H1 (cell line): ENCODE data around the gene SLC43A1. TPM values are rescaled to one million over a fixed set of nuclear protein-coding genes. Genes with fewer than 3 reads are reported as not detected.

Experiments used
- CTCF ChIA-PET: fragments of 300-600 bp; sonication (Branson Sonifier 250); formaldehyde crosslinking; loops from one replicate; lab custom pipeline; 2021; ENCODE audit not compliant: partially characterized antibody; lab: Charles Lee
- POLR2A ChIA-PET: fragments of 300-600 bp; sonication (Branson Sonifier 250); formaldehyde crosslinking; loops from one replicate; lab custom pipeline; 2021; ENCODE audit warnings: inconsistent platforms; ENCODE audit not compliant: partially characterized antibody; lab: Charles Lee
- DNase-seq, 2 experiments: peaks; one replicate each; pipeline versions ENCODE4 v3.0.0 to v3.0.0-alpha.2; 2010 to 2022; ENCODE audit warnings: low spot score in 2 of 2, low read depth in 1 of 2, mixed read lengths in 1 of 2
- FAIRE-seq: peaks from 2 replicates; lab custom pipeline; 2011; peaks lifted over from hg19 to GRCh38; lab: Jason Lieb, UNC
- H2AFZ ChIP-seq: 2 replicates; pipeline ENCODE4 v1.8.1; 2012; ENCODE audit warnings: low read length, inconsistent platforms
- H2AK5ac ChIP-seq: 2 replicates; pipeline ENCODE4 v1.6.1; 2013; ENCODE audit warnings: low read depth, low read length
- H2BK120ac ChIP-seq: replicated peaks from 2 replicates; pipeline ENCODE3; 2013; ENCODE audit warnings: low read depth, low read length, inconsistent platforms
- H2BK12ac ChIP-seq: 2 replicates; pipeline ENCODE4 v1.6.1; 2013; ENCODE audit warnings: low read depth, low read length
- H2BK15ac ChIP-seq: 2 replicates; pipeline ENCODE4 v1.6.1; 2013; ENCODE audit warnings: low read length
- H2BK20ac ChIP-seq: 2 replicates; pipeline ENCODE4 v1.6.1; 2013; ENCODE audit warnings: low read length
- H2BK5ac ChIP-seq: 2 replicates; pipeline ENCODE4 v1.6.1; 2013; ENCODE audit warnings: low read depth, low read length
- H3K14ac ChIP-seq: 2 replicates; pipeline ENCODE4 v1.6.1; 2013; ENCODE audit warnings: inconsistent platforms; ENCODE audit not compliant: insufficient read length
- H3K18ac ChIP-seq: 2 replicates; pipeline ENCODE4 v1.6.1; 2013; ENCODE audit warnings: low read length; ENCODE audit errors: extremely low read depth
- H3K23ac ChIP-seq: 2 replicates; pipeline ENCODE4 v1.6.1; 2013; ENCODE audit warnings: inconsistent platforms; ENCODE audit not compliant: insufficient read length
- H3K23me2 ChIP-seq: 2 replicates; pipeline ENCODE4 v1.6.1; 2013; ENCODE audit warnings: low read depth, low read length
- H3K27ac ChIP-seq: 2 replicates; pipeline ENCODE4 v1.6.1; 2011; ENCODE audit warnings: low read depth, low read length, inconsistent platforms
- H3K27me3 ChIP-seq, 4 experiments: replicated peaks in 1 of 4; 1 replicate in 1 of 4; 2 replicates in 3 of 4; pipeline versions ENCODE4 v1.6.1 to v1.8.1; 2011 to 2013; ENCODE audit warnings: low read length in 3 of 4, mild to moderate bottlenecking in 3 of 4, inconsistent platforms in 2 of 4, mixed read lengths in 2 of 4, moderate library complexity in 1 of 4; ENCODE audit not compliant: control insufficient read depth in 3 of 4, insufficient read depth in 3 of 4; ENCODE audit errors: extremely low read depth in 1 of 4
- H3K36me3 ChIP-seq, 4 experiments: 2 replicates each; pipeline versions ENCODE4 v1.6.1 to v1.8.1; 2011 to 2013; ENCODE audit warnings: mild to moderate bottlenecking in 4 of 4, low read length in 3 of 4, moderate library complexity in 2 of 4, control low read depth in 1 of 4, inconsistent platforms in 1 of 4; ENCODE audit not compliant: insufficient read depth in 4 of 4, control insufficient read depth in 2 of 4
- H3K4ac ChIP-seq: replicated peaks from 2 replicates; pipeline ENCODE3; 2013; ENCODE audit warnings: low read length, low read depth, mixed read lengths, inconsistent platforms; ENCODE audit not compliant: insufficient read length
- H3K4me1 ChIP-seq, 4 experiments: replicated peaks in 1 of 4; 1 replicate in 1 of 4; 2 replicates in 3 of 4; pipeline versions ENCODE4 v1.6.1 to v1.8.1; 2011 to 2013; ENCODE audit warnings: low read length in 3 of 4, inconsistent platforms in 2 of 4, mixed read lengths in 1 of 4; ENCODE audit not compliant: insufficient read depth in 4 of 4, control insufficient read depth in 3 of 4
- H3K4me2 ChIP-seq, 2 experiments: 2 replicates each; pipeline versions ENCODE4 v1.6.1 to v1.8.1; 2011 to 2013; ENCODE audit warnings: low read depth in 2 of 2, low read length in 2 of 2, control low read depth in 1 of 2, inconsistent platforms in 1 of 2, mild to moderate bottlenecking in 1 of 2; ENCODE audit not compliant: insufficient read depth in 1 of 2
- H3K4me3 ChIP-seq, 4 experiments: fragments of 200-600, 300-600 bp in 1 of 4; sonication (generic), shearing (Covaris generic), sonication (Bioruptor Twin) in 1 of 4; 2 replicates each; pipeline versions ENCODE4 v1.5.1 to v1.8.1; 2011 to 2016; ENCODE audit warnings: low read length in 4 of 4, low read depth in 3 of 4, control low read depth in 2 of 4, inconsistent platforms in 2 of 4, mild to moderate bottlenecking in 2 of 4, mixed read lengths in 1 of 4, moderate library complexity in 1 of 4; ENCODE audit not compliant: insufficient read depth in 2 of 4; ENCODE audit errors: extremely low read depth in 1 of 4
- H3K56ac ChIP-seq: replicated peaks from 2 replicates; pipeline ENCODE3; 2013; ENCODE audit warnings: low read depth, mild to moderate bottlenecking, mixed read lengths, low read length, inconsistent platforms; ENCODE audit not compliant: insufficient read length
- H3K79me1 ChIP-seq: 2 replicates; pipeline ENCODE4 v1.6.1; 2013; ENCODE audit warnings: low read depth, low read length, control low read depth
- H3K79me2 ChIP-seq, 2 experiments: 2 replicates each; pipeline versions ENCODE4 v1.6.1 to v1.8.1; 2012 to 2013; ENCODE audit warnings: low read length in 2 of 2, mild to moderate bottlenecking in 2 of 2, inconsistent platforms in 1 of 2; ENCODE audit not compliant: insufficient read depth in 2 of 2, control insufficient read depth in 1 of 2
- H3K9ac ChIP-seq, 4 experiments: replicated peaks in 1 of 4; 1 replicate in 1 of 4; 2 replicates in 3 of 4; pipeline versions ENCODE4 v1.6.1 to v1.8.1; 2011 to 2013; ENCODE audit warnings: low read depth in 3 of 4, low read length in 3 of 4, control low read depth in 2 of 4, mild to moderate bottlenecking in 2 of 4, moderate library complexity in 2 of 4, inconsistent platforms in 1 of 4; ENCODE audit errors: extremely low read depth in 1 of 4
- H3K9me3 ChIP-seq, 2 experiments: 2 replicates each; pipeline versions ENCODE4 v1.6.1 to v1.8.1; 2012 to 2013; ENCODE audit warnings: mild to moderate bottlenecking in 2 of 2, moderate library complexity in 2 of 2, control low read depth in 1 of 2, inconsistent platforms in 1 of 2, low read depth in 1 of 2, low read length in 1 of 2, mixed read lengths in 1 of 2; ENCODE audit not compliant: insufficient read depth in 2 of 2
- H4K20me1 ChIP-seq, 2 experiments: replicated peaks in 1 of 2; 2 replicates each; pipeline versions ENCODE3 to v1.8.1; 2011 to 2013; ENCODE audit warnings: inconsistent platforms in 2 of 2, low read length in 2 of 2, mild to moderate bottlenecking in 1 of 2; ENCODE audit not compliant: insufficient read depth in 2 of 2, control insufficient read depth in 1 of 2
- H4K5ac ChIP-seq: 2 replicates; pipeline ENCODE4 v1.6.1; 2013; ENCODE audit warnings: low read length, low read depth, mixed read lengths, inconsistent platforms; ENCODE audit not compliant: insufficient read length
- H4K8ac ChIP-seq: 2 replicates; pipeline ENCODE4 v1.8.0; 2013; ENCODE audit warnings: mild to moderate bottlenecking, moderate library complexity, low read length, inconsistent platforms; ENCODE audit not compliant: insufficient read depth; ENCODE audit errors: extremely low read depth
- H4K91ac ChIP-seq: replicated peaks from 2 replicates; pipeline ENCODE3; 2013; ENCODE audit warnings: low read length, mixed read lengths, inconsistent platforms; ENCODE audit not compliant: insufficient read length
- HDAC6 ChIP-seq: IDR thresholded peaks from one replicate; pipeline ENCODE4 v1.7.1; 2012; ENCODE audit warnings: low read depth, mild to moderate bottlenecking, inconsistent platforms, low read length, moderate library complexity
- POLR2A ChIP-seq, 2 experiments: IDR thresholded peaks; 1 replicate in 1 of 2; 2 replicates in 1 of 2; pipeline ENCODE4 v1.6.1; 2011; ENCODE audit warnings: low read depth in 2 of 2, low read length in 2 of 2, mild to moderate bottlenecking in 2 of 2; ENCODE audit errors: control extremely low read depth in 1 of 2
- RXRA ChIP-seq: IDR thresholded peaks from 2 replicates; pipeline ENCODE4 v1.6.1; 2011; ENCODE audit warnings: low read depth, mild to moderate bottlenecking, low read length, moderate library complexity; ENCODE audit not compliant: insufficient read depth
- SIRT6 ChIP-seq: IDR thresholded peaks from one replicate; pipeline ENCODE4 v1.7.1; 2012; ENCODE audit warnings: low read length, inconsistent platforms
- TCF12 ChIP-seq: IDR thresholded peaks from 2 replicates; pipeline ENCODE4 v1.6.1; 2011; ENCODE audit warnings: low read depth, mild to moderate bottlenecking, low read length
- WGBS, 2 experiments: shearing (Covaris generic) in 1 of 2; methylation state at CpG; one replicate each; pipeline versions ENCODE4 v1.1.6 to v1.1.7; 2013 to 2015; ENCODE audit warnings: low lambda C conversion rate in 2 of 2, mixed read lengths in 2 of 2, inconsistent platforms in 1 of 2, low coverage in 1 of 2, missing lambda C conversion rate in 1 of 2; ENCODE audit not compliant: insufficient replicate concordance in 2 of 2, insufficient coverage in 1 of 2, insufficient read length in 1 of 2; ENCODE audit errors: extremely low coverage in 1 of 2, missing lambda C conversion rate in 1 of 2; 5-methylcytosine and 5-hydroxymethylcytosine counted together
- polyA plus RNA-seq, 7 experiments: library from polyadenylated mRNA; depleted of rRNA in 3 of 7; stranded (reverse) in 5 of 7; unstranded in 2 of 7; fragments of >200 nt in 5 of 7; fragments of 200-250 nt in 2 of 7; gene quantifications; 1 replicate in 5 of 7; 2 replicates in 1 of 7; 4 replicates in 1 of 7; pipeline versions ENCODE4 v1.2.1 to v1.2.3, GENCODE V29; 2011 to 2013; ENCODE audit warnings: missing spikeins in 2 of 7, mixed read lengths in 2 of 7
- total RNA-seq: library from RNA; stranded (reverse); fragmentation: NEBNext Ultra II Directional; extraction: Animal tissue kit (Norgen Biotek cat#: 25700); gene quantifications from 2 replicates; pipeline ENCODE4 v1.2.1, GENCODE V29; 2021
- TF ChIP-seq, protein P1 (sequence below): IDR thresholded peaks from 2 replicates; pipeline ENCODE4 v1.6.1; 2012; ENCODE audit warnings: inconsistent platforms

Gene SLC43A1
- total and polyA plus RNA-seq, 2 of the 8 experiments (the other 6 are each of a cell fraction or from before 2014, with no cell fraction given): 34.5 to 58.0 TPM

DNA sequence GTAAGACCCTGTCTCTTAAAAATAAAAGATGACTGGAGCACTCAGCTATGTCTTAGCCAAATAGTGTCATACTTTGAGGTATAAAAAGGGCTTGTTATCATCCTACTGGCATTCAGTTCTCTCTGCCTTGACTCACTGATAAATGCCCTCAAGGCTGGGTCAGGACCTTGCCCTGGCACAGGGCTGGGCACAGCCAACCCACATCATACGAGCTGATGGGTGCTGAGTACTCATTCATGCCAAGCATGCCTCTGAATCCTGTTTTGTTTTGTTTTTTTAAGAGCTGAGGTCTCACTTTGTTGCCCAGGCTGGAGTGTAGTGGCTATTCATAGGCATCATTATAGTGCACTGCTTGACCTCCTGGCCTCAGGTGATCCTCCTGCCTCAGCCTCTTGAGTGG, 23.8 kb upstream of the SLC43A1 start:
- CTCF ChIA-PET: interaction anchor here (0.7 to 2.2 kb wide), 7 partner anchors 11 to 101 kb away, joined by 3 to 6 read pairs (median 4); no protein-coding TSS in a partner anchor
- H3K27me3 ChIP-seq: no peaks in the 10 kb centered on the region
- no peak overlapping the region for H3K4me2 ChIP-seq

More for the DNA sequence above, 23.8 kb upstream of the SLC43A1 start:
- peaks cover 2% of the 10 kb centered on the region; the same call in 1 of the 2 replicates for H3K23me2 ChIP-seq
- no peaks in the 10 kb centered on the region for H3K9me3 ChIP-seq
- DNase-seq (no peak), FAIRE-seq (no peak)
- H2BK20ac ChIP-seq: no peak overlapping the region
- WGBS, 2 experiments: 79% methylated on average over 1 of the region's 1 CpG; no CpG with 5 or more reads in 1 of the 2 experiments
- TF ChIP-seq, protein P1, sequence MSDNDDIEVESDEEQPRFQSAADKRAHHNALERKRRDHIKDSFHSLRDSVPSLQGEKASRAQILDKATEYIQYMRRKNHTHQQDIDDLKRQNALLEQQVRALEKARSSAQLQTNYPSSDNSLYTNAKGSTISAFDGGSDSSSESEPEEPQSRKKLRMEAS: no peak
- no peak for TF ChIP-seq TCF12
- no peak for TF ChIP-seq HDAC6
- no peak for TF ChIP-seq RXRA
- TF ChIP-seq POLR2A (IDR thresholded peaks at IDR 0.05; ENCODE audit: control extremely low read depth in 1 of 2, low read depth in 2 of 2, low read length in 2 of 2): no peak
- TF ChIP-seq SIRT6: no peak
- no peaks in the 10 kb centered on the region for H3K79me2 ChIP-seq
- H2BK120ac ChIP-seq: no peak overlapping the region
- POLR2A ChIA-PET: interaction anchor here (0.6 to 4.2 kb wide), 9 partner anchors 9 to 107 kb away, joined by 3 to 23 read pairs (median 4); partner anchors contain the start of genes TIMM10 and UBE2L6
- H4K91ac ChIP-seq: no peak overlapping the region
- H3K4me3 ChIP-seq: no peak overlapping the region
- H3K14ac ChIP-seq: no peak overlapping the region
- no peak overlapping the region for H4K5ac ChIP-seq
- no peak overlapping the region for H3K18ac ChIP-seq
- H3K4me1 ChIP-seq: peaks cover 3 to 27% (median 17%) of the 10 kb centered on the region in 4 experiments
- H3K4ac ChIP-seq: no peak overlapping the region
- no peak overlapping the region for H3K27ac ChIP-seq
- H2BK12ac ChIP-seq: no peak overlapping the region
- H3K23ac ChIP-seq: no peak overlapping the region
- H2BK15ac ChIP-seq: no peak overlapping the region
- H4K20me1 ChIP-seq: no peaks in the 10 kb centered on the region
- H2BK5ac ChIP-seq: no peak overlapping the region
- no peak overlapping the region for H3K9ac ChIP-seq
- no peaks in the 10 kb centered on the region for H3K36me3 ChIP-seq
- no peaks in the 10 kb centered on the region for H3K79me1 ChIP-seq
- no peak overlapping the region for H2AK5ac ChIP-seq
- no peak overlapping the region for H2AFZ ChIP-seq
- H3K56ac ChIP-seq: no peak overlapping the region
- no peak overlapping the region for H4K8ac ChIP-seq
